K562 (cell line): ENCODE results near the gene INTS13.

ENCODE experiments used
- CCAR2 ChIP-seq: fragments of 200-400 bp; formaldehyde crosslinking; IDR thresholded peaks from 2 replicates; pipeline ENCODE4 v1.6.1; 2017; ENCODE audit warnings: mild to moderate bottlenecking, low read depth, low read length
- CHD2 ChIP-seq: IDR thresholded peaks from 2 replicates; pipeline ENCODE4 v1.6.1; 2011; ENCODE audit warnings: low read depth, low read length
- ELF1 ChIP-seq: fragments of 200-800 bp; sonication (Bioruptor generic); IDR thresholded peaks from 2 replicates; pipeline ENCODE4 v1.6.1; 2016; ENCODE audit warnings: missing genetic modification characterization, missing compliant biosample characterization
- HOXB6 ChIP-seq: fragments of 250-450 bp; sonication (Bioruptor Pico); IDR thresholded peaks from 2 replicates; pipeline ENCODE4 v1.5.1; 2022; ENCODE audit warnings: mild to moderate bottlenecking, borderline replicate concordance
- NCOA4 ChIP-seq: fragments of 450-650 bp; IDR thresholded peaks from 2 replicates; pipeline ENCODE4 v1.6.1; 2018; ENCODE audit warnings: mild to moderate bottlenecking; ENCODE audit not compliant: partially characterized antibody
- TAF1 ChIP-seq: IDR thresholded peaks from 2 replicates; pipeline ENCODE4 v1.6.1; 2011; ENCODE audit warnings: mild to moderate bottlenecking, low read length, moderate library complexity; ENCODE audit not compliant: insufficient read depth, control insufficient read depth, severe bottlenecking; ENCODE audit errors: extremely low read depth
- TAF7 ChIP-seq: fragments of 450-650 bp; IDR thresholded peaks from 2 replicates; pipeline ENCODE4 v1.6.1; 2016; ENCODE audit warnings: missing genetic modification characterization, missing compliant biosample characterization
- TF ChIP-seq, protein P1 (sequence below), 3 experiments: IDR thresholded peaks in 2 of 3; conservative IDR thresholded peaks in 1 of 3; 2 replicates each; pipeline ENCODE4 v1.5.1; 2011 to 2012; ENCODE audit warnings: low read length in 3 of 3, mild to moderate bottlenecking in 3 of 3, control low read depth in 2 of 3, improper control_type of control experiment in 1 of 3, inconsistent platforms in 1 of 3, low read depth in 1 of 3, mixed read lengths in 1 of 3, moderate library complexity in 1 of 3; ENCODE audit not compliant: insufficient read depth in 2 of 3

DNA sequence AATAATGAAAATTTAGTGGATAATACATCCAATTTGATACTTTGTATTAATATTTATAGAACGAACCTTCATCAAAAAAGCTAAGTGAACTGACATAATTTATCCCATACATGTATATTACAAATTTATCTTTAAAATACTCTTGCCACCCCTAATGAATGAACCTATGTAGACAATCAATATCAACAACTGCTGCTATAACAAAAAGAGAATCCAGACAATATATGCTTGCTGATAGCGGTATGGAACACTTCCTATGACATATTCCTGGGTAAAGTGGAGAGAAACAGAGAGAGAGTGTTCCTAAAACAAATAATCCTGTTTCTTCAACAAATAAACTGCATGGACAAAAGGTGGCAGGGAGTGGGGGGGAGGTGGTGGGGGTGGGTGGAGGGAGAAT, 45.1 kb upstream of the INTS13 start:
- TF ChIP-seq ELF1 (tag) (no peak), CHD2 (no peak), CCAR2 (no peak), TAF7 (tag) (no peak), TAF1 (no peak), NCOA4 (no peak), HOXB6 (CRISPR knock-in tag) (no peak)
- TF ChIP-seq, protein P1, sequence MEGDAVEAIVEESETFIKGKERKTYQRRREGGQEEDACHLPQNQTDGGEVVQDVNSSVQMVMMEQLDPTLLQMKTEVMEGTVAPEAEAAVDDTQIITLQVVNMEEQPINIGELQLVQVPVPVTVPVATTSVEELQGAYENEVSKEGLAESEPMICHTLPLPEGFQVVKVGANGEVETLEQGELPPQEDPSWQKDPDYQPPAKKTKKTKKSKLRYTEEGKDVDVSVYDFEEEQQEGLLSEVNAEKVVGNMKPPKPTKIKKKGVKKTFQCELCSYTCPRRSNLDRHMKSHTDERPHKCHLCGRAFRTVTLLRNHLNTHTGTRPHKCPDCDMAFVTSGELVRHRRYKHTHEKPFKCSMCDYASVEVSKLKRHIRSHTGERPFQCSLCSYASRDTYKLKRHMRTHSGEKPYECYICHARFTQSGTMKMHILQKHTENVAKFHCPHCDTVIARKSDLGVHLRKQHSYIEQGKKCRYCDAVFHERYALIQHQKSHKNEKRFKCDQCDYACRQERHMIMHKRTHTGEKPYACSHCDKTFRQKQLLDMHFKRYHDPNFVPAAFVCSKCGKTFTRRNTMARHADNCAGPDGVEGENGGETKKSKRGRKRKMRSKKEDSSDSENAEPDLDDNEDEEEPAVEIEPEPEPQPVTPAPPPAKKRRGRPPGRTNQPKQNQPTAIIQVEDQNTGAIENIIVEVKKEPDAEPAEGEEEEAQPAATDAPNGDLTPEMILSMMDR (IDR thresholded peaks at IDR 0.05 in 2 of 3, conservative IDR thresholded peaks at IDR 0.05 in 1 of 3; ENCODE audit: insufficient read depth in 2 of 3, low read depth in 1 of 3, low read length in 3 of 3): no peak
